Measurements from ENCODE around the gene MAP3K4.

Gene MAP3K4

GRCh38 chr6:161152527-161152862, 160.9 kb downstream of the MAP3K4 start:
- no peak for DNase-seq

- peak; percentile 12 for DNase-seq
Observed at GRCh38 chr6:161152907-161153662, 161.5 kb downstream of the MAP3K4 start.

GRCh38 chr6:161153725-161154124, 162.2 kb downstream of the MAP3K4 start:
- DNase-seq, result no peak

GRCh38 chr6:161154796-161155335, 163.3 kb downstream of the MAP3K4 start:
- DNase-seq, result no peak

GRCh38 chr6:161161121-161161520, 169.6 kb downstream of the MAP3K4 start:
- no peak for DNase-seq

- DNase-seq, result no peak
Observed at GRCh38 chr6:161161889-161162624, 170.5 kb downstream of the MAP3K4 start.

- DNase-seq, result no peak
Observed at GRCh38 chr6:161162722-161163121, 171.2 kb downstream of the MAP3K4 start.

GRCh38 chr6:161163466-161164181, 172.1 kb downstream of the MAP3K4 start:
- DNase-seq, result no peak

GRCh38 chr6:161164182-161164625, 172.6 kb downstream of the MAP3K4 start:
- no peak for DNase-seq

- DNase-seq, result no peak
Observed at GRCh38 chr6:161166176-161166575, 174.6 kb downstream of the MAP3K4 start.

- no peak for DNase-seq
Observed at GRCh38 chr6:161166677-161167076, 175.1 kb downstream of the MAP3K4 start.

All from activated CD4-positive, alpha-beta T cell treated with anti-CD3 and anti-CD28 coated beads, Interleukin-2, Interleukin-6, amounts not matched to agents 100 ng/mL and 50 ng/mL, durations not matched to agents 16 hours and 8 hours (primary cell).